ENCODE measurements around the gene GPR68.

- no peak for TF ChIP-seq POLR2A (IDR thresholded peaks at IDR 0.05)
- TF ChIP-seq CTCF (IDR thresholded peaks at IDR 0.05), result no peak
Observed at GRCh38 chr14:91283666-91284065, 39.2 kb upstream of the GPR68 start.

All from body of pancreas (tissue), 4 donors.